Natural killer cell (primary cell): ENCODE results near the gene DHX16. TPM values are rescaled to one million over a fixed set of nuclear protein-coding genes. Genes with fewer than 3 reads are reported as not detected.
A peak's percentile ranks its signal among the peaks of the same experiment; 100 is the strongest.

Experiments
- ATAC-seq, 3 donors: fragments of 150-1000 bp in 2 of 3; fragments of 200-7000 bp in 1 of 3; cut with Tn5 transposase; 1 replicate in 1 of 3; 2 replicates in 2 of 3; pipeline ENCODE4 v1.10.0; 2021; ENCODE audit warnings: mild to moderate bottlenecking in 2 of 3, moderate library complexity in 2 of 3
- DNase-seq, 2 donors: peaks; one replicate each; pipeline versions ENCODE4 v3.0.0 to v3.0.0-alpha.2; 2013 to 2021; ENCODE audit warnings: mixed read lengths in 1 of 2
- H3K27ac ChIP-seq: one replicate; pipeline ENCODE4 v1.5.1; 2013; ENCODE audit warnings: mild to moderate bottlenecking, low read length
- H3K27me3 ChIP-seq: one replicate; pipeline ENCODE4 v1.6.1; 2013; ENCODE audit warnings: low read length; ENCODE audit not compliant: control insufficient read depth, insufficient read depth
- H3K36me3 ChIP-seq: one replicate; pipeline ENCODE4 v1.6.1; 2013; ENCODE audit warnings: low read length; ENCODE audit not compliant: control insufficient read depth, insufficient read depth
- H3K4me1 ChIP-seq: one replicate; pipeline ENCODE4 v1.6.1; 2013; ENCODE audit warnings: low read length; ENCODE audit not compliant: control insufficient read depth, insufficient read depth
- H3K4me3 ChIP-seq: one replicate; pipeline ENCODE4 v1.5.1; 2013; ENCODE audit warnings: low read length
- H3K9me3 ChIP-seq: one replicate; pipeline ENCODE4 v1.6.1; 2013; ENCODE audit warnings: low read length; ENCODE audit not compliant: control insufficient read depth, insufficient read depth
- H3K27ac Mint-ChIP-seq, 2 donors: one replicate each; pipeline ENCODE4 v1.8.0; 2022; ENCODE audit warnings: mild to moderate bottlenecking in 2 of 2, mixed read lengths in 2 of 2, moderate library complexity in 1 of 2
- H3K27me3 Mint-ChIP-seq, 2 donors: one replicate each; pipeline ENCODE4 v1.8.0; 2022; ENCODE audit warnings: low read depth in 2 of 2, mixed read lengths in 2 of 2
- H3K36me3 Mint-ChIP-seq: one replicate; pipeline ENCODE4 v1.8.0; 2022; ENCODE audit warnings: mixed read lengths
- H3K4me1 Mint-ChIP-seq, 2 donors: one replicate each; pipeline ENCODE4 v1.8.0; 2022; ENCODE audit warnings: mixed read lengths in 2 of 2
- H3K4me3 Mint-ChIP-seq: one replicate; pipeline ENCODE4 v1.8.0; 2022; ENCODE audit warnings: mild to moderate bottlenecking, moderate library complexity, mixed read lengths
- H3K9me3 Mint-ChIP-seq, 2 donors: one replicate each; pipeline ENCODE4 v1.8.0; 2022; ENCODE audit warnings: mixed read lengths in 2 of 2
- CTCF ChIP-seq: fragments of 200-600 bp; IDR thresholded peaks from one replicate; pipeline ENCODE4 v1.8.0; 2022; ENCODE audit warnings: antibody characterized with exemption
- WGBS: methylation state at CpG from one replicate; pipeline ENCODE4 v1.1.7; 2013; ENCODE audit warnings: missing lambda C conversion rate; ENCODE audit not compliant: insufficient coverage; 5-methylcytosine and 5-hydroxymethylcytosine counted together
- intact Hi-C: fragments of 100-400 bp; cut with micrococcal nuclease; formaldehyde crosslinking; loops from one replicate; pipeline ENCODE4 v1.14.2; 2022
- total RNA-seq, 4 donors: library from RNA; stranded (reverse); fragments of 120-200 nt in 1 of 4; gene quantifications; one replicate each; pipeline versions ENCODE4 v1.2.3 to v1.2.4, GENCODE V29; 2013 to 2022

DHX16 gene
- total RNA-seq, 3 donors from 2014 or later (not counting 1 experiment from before 2014, with no cell fraction given) = 27.3 to 35.7 (median 27.7) TPM

DNA sequence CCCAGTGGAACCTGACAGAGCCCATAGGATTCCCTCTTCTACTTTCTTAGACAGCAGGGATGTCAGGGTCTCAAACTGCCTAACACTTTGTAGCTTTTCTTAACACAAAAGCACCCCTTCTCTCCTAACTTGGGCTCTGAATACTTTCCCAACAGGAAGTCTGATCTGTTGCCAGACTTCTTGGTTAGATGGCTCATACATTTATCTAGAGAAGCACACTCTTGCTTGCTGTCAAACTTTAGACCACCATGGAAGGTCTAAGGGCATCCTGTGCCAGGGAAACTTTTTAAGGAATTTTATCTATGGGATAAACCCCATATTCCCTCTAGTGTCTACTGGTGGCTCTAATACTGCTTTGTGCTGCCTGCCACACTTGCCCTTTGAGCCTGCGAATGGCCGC lies 29.1 kb downstream of the DHX16 start:
- ATAC-seq = no peak
- H3K4me1 ChIP-seq = peaks cover 16% of the 10 kb centered on the region
- H3K4me3 ChIP-seq = no peak overlapping the region
- H3K27me3 ChIP-seq = no peaks in the 10 kb centered on the region
- peak overlapping the region in 1 of 2 donors; percentile 51 for H3K27ac Mint-ChIP-seq
- intact Hi-C loops = no loop called here
- H3K36me3 ChIP-seq = peaks cover 7% of the 10 kb centered on the region
- no peak overlapping the region for H3K4me3 Mint-ChIP-seq
- H3K4me1 Mint-ChIP-seq = peaks cover 15 to 29% of the 10 kb centered on the region in 2 donors
- 96% methylated on average over 2 of the region's 2 CpGs for WGBS
- DNase-seq = no peak
- H3K9me3 ChIP-seq = no peaks in the 10 kb centered on the region
- H3K27ac ChIP-seq = no peak overlapping the region
- H3K9me3 Mint-ChIP-seq = no peaks in the 10 kb centered on the region
- no peaks in the 10 kb centered on the region for H3K27me3 Mint-ChIP-seq
- H3K36me3 Mint-ChIP-seq = no peaks in the 10 kb centered on the region
- TF ChIP-seq CTCF = no peak

GRCh38 chr6:30641048-30641447 lies 31.8 kb downstream of the DHX16 start:
- ATAC-seq (no peak), DNase-seq (peak in 1 of 2 donors; percentile 20)
- H3K4me3 ChIP-seq = no peak overlapping the region
- intact Hi-C loops = no loop called here
- H3K27ac Mint-ChIP-seq = no peak overlapping the region
- H3K27me3 Mint-ChIP-seq = no peaks in the 10 kb centered on the region
- no peak for TF ChIP-seq CTCF
- no peaks in the 10 kb centered on the region for H3K27me3 ChIP-seq
- H3K36me3 ChIP-seq = peaks cover 7% of the 10 kb centered on the region
- no peaks in the 10 kb centered on the region for H3K9me3 Mint-ChIP-seq
- H3K4me3 Mint-ChIP-seq = no peak overlapping the region
- peaks cover 7 to 11% of the 10 kb centered on the region in 2 donors for H3K4me1 Mint-ChIP-seq
- H3K4me1 ChIP-seq = no peaks in the 10 kb centered on the region
- H3K36me3 Mint-ChIP-seq = no peaks in the 10 kb centered on the region
- H3K9me3 ChIP-seq = no peaks in the 10 kb centered on the region
- H3K27ac ChIP-seq = no peak overlapping the region
- 23% methylated on average over 1 of the region's 1 CpG for WGBS

GRCh38 chr6:30640481-30640880 lies 32.3 kb downstream of the DHX16 start:
- WGBS = 64% methylated on average over 10 of the region's 10 CpGs
- no peaks in the 10 kb centered on the region for H3K27me3 ChIP-seq
- H3K4me1 ChIP-seq = no peaks in the 10 kb centered on the region
- H3K36me3 ChIP-seq = peaks cover 7% of the 10 kb centered on the region
- H3K9me3 ChIP-seq = no peaks in the 10 kb centered on the region
- TF ChIP-seq CTCF = no peak
- Mint-ChIP-seq H3K4me1 (peaks cover 2 to 5% of the 10 kb centered on the region in 2 donors), H3K27ac (no peak overlapping the region), H3K27me3 (no peaks in the 10 kb centered on the region), H3K36me3 (no peaks in the 10 kb centered on the region), H3K9me3 (no peaks in the 10 kb centered on the region), H3K4me3 (no peak overlapping the region)
- no peak for ATAC-seq
- no peak overlapping the region for H3K4me3 ChIP-seq
- DNase-seq = peak in 1 of 2 donors; percentile 35
- intact Hi-C loops = no loop called here
- no peak overlapping the region for H3K27ac ChIP-seq

GRCh38 chr6:30635834-30636233 lies 37.0 kb downstream of the DHX16 start:
- intact Hi-C loops = no loop called here
- Mint-ChIP-seq H3K27me3 (no peaks in the 10 kb centered on the region), H3K4me3 (no peak overlapping the region)

More at GRCh38 chr6:30635834-30636233, 37.0 kb downstream of the DHX16 start:
- Histone ChIP-seq H3K4me3 (no peak overlapping the region), H3K27me3 (no peaks in the 10 kb centered on the region), H3K4me1 (no peaks in the 10 kb centered on the region), H3K36me3 (peaks cover 5% of the 10 kb centered on the region), H3K27ac (no peak overlapping the region), H3K9me3 (no peaks in the 10 kb centered on the region)
- no peaks in the 10 kb centered on the region for H3K9me3 Mint-ChIP-seq
- peaks cover 0 to under 1% of the 10 kb centered on the region in 2 donors for H3K4me1 Mint-ChIP-seq
- H3K36me3 Mint-ChIP-seq = no peaks in the 10 kb centered on the region
- no peak for DNase-seq
- ATAC-seq = no peak
- WGBS = 96% methylated on average over 3 of the region's 3 CpGs
- no peak for TF ChIP-seq CTCF
- no peak overlapping the region for H3K27ac Mint-ChIP-seq
